GM18517 (cell line): Measurements from ENCODE around the gene SLC35F1.
"Not testable (repeated sequence)": the region's sequence is repeated elsewhere in the genome, so short reads cannot be mapped to it uniquely, and the experiment has no call there.

Source experiments
- ATAC-seq: cut with Tn5 transposase; IDR thresholded peaks from one replicate; pipeline ENCODE4 v1.9.1; 2021; ENCODE audit warnings: mild to moderate bottlenecking, moderate library complexity; ENCODE audit not compliant: unreplicated experiment

Gene SLC35F1

GRCh38 chr6:117989086-117989485, 82.0 kb downstream of the SLC35F1 start:
- no peak for ATAC-seq

GRCh38 chr6:117990151-117990550, 83.1 kb downstream of the SLC35F1 start:
- no peak for ATAC-seq

GRCh38 chr6:117992856-117993255, 85.8 kb downstream of the SLC35F1 start:
- no peak for ATAC-seq

- no peak for ATAC-seq
Measured at GRCh38 chr6:118012944-118013343, 105.9 kb downstream of the SLC35F1 start.

GRCh38 chr6:118016532-118016931, 109.5 kb downstream of the SLC35F1 start:
- ATAC-seq: no peak

GRCh38 chr6:118017301-118017848, 110.3 kb downstream of the SLC35F1 start:
- ATAC-seq: no peak

- no peak for ATAC-seq
Measured at GRCh38 chr6:118023771-118024170, 116.7 kb downstream of the SLC35F1 start.

- no peak for ATAC-seq
Measured at GRCh38 chr6:118029967-118030366, 122.9 kb downstream of the SLC35F1 start.

- ATAC-seq: not testable (repeated sequence)
Measured at GRCh38 chr6:118037479-118037878, 130.4 kb downstream of the SLC35F1 start.

- no peak for ATAC-seq
Measured at GRCh38 chr6:118042855-118043254, 135.8 kb downstream of the SLC35F1 start.

GRCh38 chr6:118044275-118044674, 137.2 kb downstream of the SLC35F1 start:
- no peak for ATAC-seq

GRCh38 chr6:118054082-118054481, 147.0 kb downstream of the SLC35F1 start:
- no peak for ATAC-seq

- ATAC-seq: no peak
Measured at GRCh38 chr6:118061666-118062065, 154.6 kb downstream of the SLC35F1 start.

- no peak for ATAC-seq
Measured at GRCh38 chr6:118080547-118080946, 173.5 kb downstream of the SLC35F1 start.

GRCh38 chr6:118083711-118084110, 176.6 kb downstream of the SLC35F1 start:
- ATAC-seq: no peak

GRCh38 chr6:118085665-118086064, 178.6 kb downstream of the SLC35F1 start:
- ATAC-seq: no peak

- ATAC-seq: no peak
Measured at GRCh38 chr6:118086159-118086558, 179.1 kb downstream of the SLC35F1 start.

- ATAC-seq: no peak
Measured at GRCh38 chr6:118092086-118092485, 185.0 kb downstream of the SLC35F1 start.

GRCh38 chr6:118097576-118097975, 190.5 kb downstream of the SLC35F1 start:
- no peak for ATAC-seq

GRCh38 chr6:118100717-118101116, 193.7 kb downstream of the SLC35F1 start:
- no peak for ATAC-seq

GRCh38 chr6:118101220-118101619, 194.2 kb downstream of the SLC35F1 start:
- no peak for ATAC-seq

GRCh38 chr6:118101831-118102345, 194.8 kb downstream of the SLC35F1 start:
- no peak for ATAC-seq

- ATAC-seq: no peak
Measured at GRCh38 chr6:118102401-118102800, 195.3 kb downstream of the SLC35F1 start.
